ENCODE measurements around the gene ZBTB44. TPM values are rescaled to one million over a fixed set of nuclear protein-coding genes. Genes with fewer than 3 reads are reported as not detected.

Gene ZBTB44
- total and polyA plus RNA-seq, 7 experiments from 2014 or later: 5.9 to 83.4 (median 48.2) TPM

GRCh38 chr11:130325691-130326090, 11.0 kb upstream of the ZBTB44 start:
- Mint-ChIP-seq H3K4me3 (no peak overlapping the region), H3K36me3 (peaks cover 8 to 23% (median 12%) of the 10 kb centered on the region in 5 donors), H3K4me1 (no peaks in the 10 kb centered on the region), H3K27ac (no peak overlapping the region), H3K27me3 (no peaks in the 10 kb centered on the region), H3K9me3 (peaks cover 4 to 24% (median 7%) of the 10 kb centered on the region in 11 donors)
- ChIA-PET POLR2A (no interaction called here), CTCF (no interaction called here)
- no peak overlapping the region for H3K27ac ChIP-seq (ENCODE audit: low read depth, low read length)
- ATAC-seq (no peak), DNase-seq (no peak)
- no peaks in the 10 kb centered on the region for H3K36me3 ChIP-seq (ENCODE audit: control insufficient read depth in 2 of 3, insufficient read depth in 3 of 3, low read length in 3 of 3)
- H3K27me3 ChIP-seq (ENCODE audit: control insufficient read depth in 2 of 2, insufficient read depth in 2 of 2, low read length in 2 of 2): no peaks in the 10 kb centered on the region
- H3K9me3 ChIP-seq (ENCODE audit: control insufficient read depth in 2 of 3, low read length in 3 of 3): peaks cover 0 to 8% (median 0%) of the 10 kb centered on the region in 3 experiments
- H3K4me3 ChIP-seq (ENCODE audit: low read length): no peak overlapping the region
- H3K4me1 ChIP-seq (ENCODE audit: control insufficient read depth in 2 of 2, insufficient read depth in 2 of 2, low read length in 2 of 2): no peaks in the 10 kb centered on the region
- intact Hi-C loops (cut with micrococcal nuclease): no loop called here

- Histone ChIP-seq H3K9me3 (ENCODE audit: control insufficient read depth in 2 of 3, low read length in 3 of 3) (peaks cover 0 to 8% (median 0%) of the 10 kb centered on the region in 3 experiments), H3K4me1 (ENCODE audit: control insufficient read depth in 2 of 2, insufficient read depth in 2 of 2, low read length in 2 of 2) (no peaks in the 10 kb centered on the region), H3K4me3 (ENCODE audit: low read length) (no peak overlapping the region), H3K27ac (ENCODE audit: low read depth, low read length) (no peak overlapping the region), H3K36me3 (ENCODE audit: control insufficient read depth in 2 of 3, insufficient read depth in 3 of 3, low read length in 3 of 3) (no peaks in the 10 kb centered on the region), H3K27me3 (ENCODE audit: control insufficient read depth in 2 of 2, insufficient read depth in 2 of 2, low read length in 2 of 2) (no peaks in the 10 kb centered on the region)
- Mint-ChIP-seq H3K36me3 (peaks cover 5 to 22% (median 12%) of the 10 kb centered on the region in 5 donors), H3K9me3 (peaks cover 4 to 22% (median 10%) of the 10 kb centered on the region in 11 donors), H3K4me1 (peaks cover 0 to 4% (median 0%) of the 10 kb centered on the region in 7 donors), H3K27me3 (no peaks in the 10 kb centered on the region), H3K27ac (no peak overlapping the region), H3K4me3 (no peak overlapping the region)
- ChIA-PET POLR2A (no interaction called here), CTCF (no interaction called here)
- DNase-seq (no peak), ATAC-seq (no peak)
- intact Hi-C loops (cut with micrococcal nuclease): no loop called here
Measured at GRCh38 chr11:130323452-130324450, 9.0 kb upstream of the ZBTB44 start.

- Histone ChIP-seq H3K27ac (ENCODE audit: low read depth, low read length) (no peak overlapping the region), H3K4me1 (ENCODE audit: control insufficient read depth in 2 of 2, insufficient read depth in 2 of 2, low read length in 2 of 2) (no peaks in the 10 kb centered on the region), H3K27me3 (ENCODE audit: control insufficient read depth in 2 of 2, insufficient read depth in 2 of 2, low read length in 2 of 2) (no peaks in the 10 kb centered on the region), H3K4me3 (ENCODE audit: low read length) (no peak overlapping the region), H3K9me3 (ENCODE audit: control insufficient read depth in 2 of 3, low read length in 3 of 3) (peaks cover 0 to 8% (median 0%) of the 10 kb centered on the region in 3 experiments), H3K36me3 (ENCODE audit: control insufficient read depth in 2 of 3, insufficient read depth in 3 of 3, low read length in 3 of 3) (no peaks in the 10 kb centered on the region)
- POLR2A ChIA-PET: no interaction called here
- ATAC-seq (no peak), DNase-seq (no peak)
- no peak overlapping the region for H3K4me3 Mint-ChIP-seq
- CTCF ChIA-PET: no interaction called here
- peaks cover 0 to 12% (median 4%) of the 10 kb centered on the region in 5 donors for H3K36me3 Mint-ChIP-seq
- H3K4me1 Mint-ChIP-seq: peaks cover 0 to 4% (median 0%) of the 10 kb centered on the region in 7 donors
- H3K27ac Mint-ChIP-seq: no peak overlapping the region
- peaks cover 0 to 21% (median 8%) of the 10 kb centered on the region in 11 donors for H3K9me3 Mint-ChIP-seq
- intact Hi-C loops (cut with micrococcal nuclease): no loop called here
- H3K27me3 Mint-ChIP-seq: peaks cover 0 to 3% (median 0%) of the 10 kb centered on the region in 5 donors
Measured at GRCh38 chr11:130322126-130322525, 7.4 kb upstream of the ZBTB44 start.

- Histone ChIP-seq H3K9me3 (ENCODE audit: control insufficient read depth in 2 of 3, low read length in 3 of 3) (peaks cover 0 to 8% (median 0%) of the 10 kb centered on the region in 3 experiments), H3K4me3 (ENCODE audit: low read length) (no peak overlapping the region), H3K4me1 (ENCODE audit: control insufficient read depth in 2 of 2, insufficient read depth in 2 of 2, low read length in 2 of 2) (peaks cover under 1 to 3% of the 10 kb centered on the region in 2 donors), H3K27me3 (ENCODE audit: control insufficient read depth in 2 of 2, insufficient read depth in 2 of 2, low read length in 2 of 2) (no peaks in the 10 kb centered on the region), H3K27ac (ENCODE audit: low read depth, low read length) (no peak overlapping the region), H3K36me3 (ENCODE audit: control insufficient read depth in 2 of 3, insufficient read depth in 3 of 3, low read length in 3 of 3) (no peaks in the 10 kb centered on the region)
- Mint-ChIP-seq H3K9me3 (peaks cover 0 to 14% (median 8%) of the 10 kb centered on the region in 11 donors), H3K4me3 (no peak overlapping the region), H3K36me3 (peaks cover 0 to 3% (median 0%) of the 10 kb centered on the region in 5 donors), H3K4me1 (peaks cover 11 to 24% (median 19%) of the 10 kb centered on the region in 7 donors), H3K27ac (no peak overlapping the region), H3K27me3 (peaks cover 0 to 6% (median 0%) of the 10 kb centered on the region in 5 donors)
- DNase-seq (no peak), ATAC-seq (no peak)
- intact Hi-C loops (cut with micrococcal nuclease): loop anchor here (5.0 to 10.0 kb wide), 5 partner anchors 34 to 621 kb away; partner anchors contain the start of gene TMEM45B (in 1 of the 2)
- ChIA-PET CTCF (no interaction called here), POLR2A (interaction anchor here (1.1 kb wide), 1 partner anchor 113 kb away, joined by 3 read pairs; no protein-coding TSS in a partner anchor)
Measured at GRCh38 chr11:130318031-130318673, 3.4 kb upstream of the ZBTB44 start.

GRCh38 chr11:130315354-130315970, 745 bp upstream of the ZBTB44 start:
- peaks cover 8 to 16% of the 10 kb centered on the region in 2 donors for H3K4me1 ChIP-seq (ENCODE audit: control insufficient read depth in 2 of 2, insufficient read depth in 2 of 2, low read length in 2 of 2)
- intact Hi-C loops (cut with micrococcal nuclease): loop anchor here (1.0 to 10.0 kb wide), 14 partner anchors 37 to 1037 kb away; partner anchors contain the start of genes APLP2 (in 2 of the 2), NFRKB (in 2 of the 2), SNX19 (in 2 of the 2) and TMEM45B (in 1 of the 2)
- peak overlapping the region; percentile 65 for H3K4me3 ChIP-seq (ENCODE audit: low read length)
- no peaks in the 10 kb centered on the region for H3K36me3 ChIP-seq (ENCODE audit: control insufficient read depth in 2 of 3, insufficient read depth in 3 of 3, low read length in 3 of 3)
- peaks cover 28 to 49% (median 39%) of the 10 kb centered on the region in 7 donors for H3K4me1 Mint-ChIP-seq
- CTCF ChIA-PET: interaction anchor here (1.0 kb wide), 1 partner anchor 12 kb away, joined by 3 read pairs; no protein-coding TSS in a partner anchor
- peak overlapping the region; percentile 89 for H3K27ac ChIP-seq (ENCODE audit: low read depth, low read length)
- peak; percentile 28 for ATAC-seq
- H3K27me3 ChIP-seq (ENCODE audit: control insufficient read depth in 2 of 2, insufficient read depth in 2 of 2, low read length in 2 of 2): no peaks in the 10 kb centered on the region
- POLR2A ChIA-PET: interaction anchor here (1.0 to 2.6 kb wide), 3 partner anchors 11 to 601 kb away, joined by 3 to 13 read pairs (median 6); partner anchors contain the start of genes PRDM10 and SNX19
- H3K4me3 Mint-ChIP-seq: peak overlapping the region; percentile 90 to 98 (median 94)
- H3K27me3 Mint-ChIP-seq: peaks cover 0 to 6% (median 0%) of the 10 kb centered on the region in 5 donors
- H3K36me3 Mint-ChIP-seq: peaks cover 0 to 3% (median 0%) of the 10 kb centered on the region in 5 donors
- DNase-seq: peak; percentile 32 to 61 (median 48)
- no peaks in the 10 kb centered on the region for H3K9me3 ChIP-seq (ENCODE audit: control insufficient read depth in 2 of 3, low read length in 3 of 3)
- peaks cover 0 to 7% (median 0%) of the 10 kb centered on the region in 11 donors for H3K9me3 Mint-ChIP-seq
- H3K27ac Mint-ChIP-seq: peak overlapping the region; percentile 93 to 99 (median 98)
